ENCODE measurements around the gene CACHD1.

- TF ChIP-seq CTCF (IDR thresholded peaks at IDR 0.05) (no peak), POLR2A (IDR thresholded peaks at IDR 0.05) (no peak)
Measured at GRCh38 chr1:64484651-64485050, 14.7 kb downstream of the CACHD1 start.
